ENCODE measurements around the gene PLD6.
A peak's percentile ranks its signal among the peaks of the same experiment; 100 is the strongest.
"Not testable (repeated sequence)": the region's sequence is repeated elsewhere in the genome, so short reads cannot be mapped to it uniquely, and the experiment has no call there.

PLD6 gene

GRCh38 chr17:17206124-17206912 lies at the start of gene PLD6:
Gene PLD6 (minus strand): TSS chr17:17206333. CDS start chr17:17206286, 47 bp downstream.
- DNase-seq = peak; percentile 84

DNA sequence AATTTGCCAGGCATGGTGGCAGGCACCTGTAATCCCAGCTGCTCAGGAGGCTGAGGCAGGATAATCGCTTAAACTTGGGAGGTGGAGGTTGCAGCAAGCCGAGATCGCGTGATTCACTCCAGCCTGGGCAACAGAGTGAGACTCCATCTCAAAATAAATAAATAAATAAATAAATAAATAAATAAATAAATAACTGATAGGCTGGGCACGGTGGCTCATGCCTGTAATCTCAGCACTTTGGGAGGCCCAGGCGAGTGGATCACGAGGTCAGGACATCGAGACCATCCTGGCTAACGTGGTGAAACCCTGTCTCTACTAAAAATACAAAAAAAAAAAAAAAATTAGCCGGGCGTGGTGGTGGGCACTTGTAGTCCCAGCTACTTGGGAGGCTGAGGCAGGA lies 49.6 kb upstream of the PLD6 start:
- DNase-seq = not testable (repeated sequence)

DNA sequence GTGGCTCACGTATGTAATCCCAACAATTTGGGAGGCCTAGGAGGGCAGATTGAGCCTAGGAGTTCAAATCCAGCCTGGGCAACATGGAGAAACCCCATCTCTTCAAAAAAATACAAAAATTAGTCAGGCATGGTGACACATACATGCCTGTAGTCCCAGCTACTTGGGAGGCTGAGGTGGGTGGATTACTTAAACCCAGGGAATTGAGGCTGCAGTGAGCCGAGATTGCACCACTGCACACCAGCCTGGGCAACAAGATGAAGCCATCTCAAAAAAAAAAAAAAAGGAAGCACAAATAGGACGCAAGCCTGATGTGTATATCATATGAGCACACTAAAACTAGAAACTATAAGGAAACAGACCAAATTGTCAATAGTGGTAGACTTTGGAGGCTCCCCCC lies 47.9 kb upstream of the PLD6 start:
- no peak for DNase-seq

GRCh38 chr17:17253406-17253805 lies 47.3 kb upstream of the PLD6 start:
- DNase-seq = no peak

DNA sequence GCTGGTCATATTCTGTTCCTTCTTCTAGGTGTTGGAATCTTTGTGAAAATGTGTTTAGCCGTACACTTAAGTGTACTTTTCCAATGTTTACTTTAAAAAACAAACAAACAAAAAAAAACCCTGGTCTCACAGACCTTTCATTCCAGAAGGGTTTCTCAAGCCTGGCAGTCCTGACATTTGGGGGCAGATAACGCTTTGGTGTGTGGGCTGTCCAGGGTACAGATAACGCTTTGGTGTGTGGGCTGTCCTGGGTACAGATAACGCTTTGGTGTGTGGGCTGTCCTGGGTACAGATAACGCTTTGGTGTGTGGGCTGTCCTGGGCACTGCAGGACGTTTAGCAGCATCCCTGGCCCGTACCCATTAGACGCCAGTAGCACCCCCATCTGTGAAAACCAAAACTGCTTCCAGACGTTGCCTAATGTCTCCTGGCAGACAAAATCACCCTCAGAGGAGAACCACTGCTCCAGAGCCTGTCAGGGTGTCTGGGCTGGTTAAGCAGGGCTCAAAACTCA lies 46.1 kb upstream of the PLD6 start:
- DNase-seq = no peak

- no peak for DNase-seq
Observed at GRCh38 chr17:17246879-17247278, 40.7 kb upstream of the PLD6 start.

DNA sequence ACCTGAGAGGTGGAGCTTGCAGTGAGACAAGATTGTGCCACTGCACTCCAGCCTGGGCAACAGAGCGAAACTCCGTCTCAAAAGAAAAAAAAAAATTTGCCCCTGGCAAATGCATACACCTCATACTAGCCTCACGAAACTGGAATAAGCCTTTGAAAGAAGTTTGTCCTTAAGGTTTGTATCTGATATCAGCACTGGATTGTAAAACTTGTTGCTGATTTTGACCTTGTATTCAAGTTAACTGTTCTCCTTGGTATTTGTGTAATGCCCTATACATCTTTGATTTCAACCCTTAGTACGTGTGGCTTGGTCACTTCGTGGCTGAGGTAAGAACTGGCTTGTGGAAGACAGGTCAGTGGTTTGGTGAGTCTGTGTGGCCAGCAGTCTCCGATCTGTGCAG lies 37.0 kb upstream of the PLD6 start:
- no peak for DNase-seq

GRCh38 chr17:17242246-17242645 lies 36.1 kb upstream of the PLD6 start:
- DNase-seq = no peak

DNA sequence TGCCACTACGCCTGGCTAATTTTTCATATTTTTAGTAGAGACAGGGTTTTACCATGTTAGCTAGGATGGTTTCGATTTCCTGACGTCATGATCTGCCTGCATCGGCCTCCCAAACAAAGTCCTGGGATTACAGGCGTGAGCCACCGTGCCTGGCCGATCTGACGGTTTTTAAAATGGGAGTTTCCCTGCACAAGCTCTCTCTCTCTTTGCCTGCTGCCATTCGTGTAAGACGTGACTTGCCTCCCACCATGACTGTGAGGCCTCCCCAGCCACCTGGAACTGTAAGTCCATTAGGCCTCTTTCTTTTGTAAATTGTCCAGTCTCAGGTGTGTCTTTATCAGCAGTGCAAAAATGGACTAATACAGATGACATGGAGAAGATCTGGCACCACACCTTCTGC lies 35.5 kb upstream of the PLD6 start:
- no peak for DNase-seq

GRCh38 chr17:17239832-17240231 lies 33.7 kb upstream of the PLD6 start:
- DNase-seq = no peak

GRCh38 chr17:17237026-17237799 lies 31.1 kb upstream of the PLD6 start, which contains the start of gene FLCN:
Gene FLCN (minus strand): TSS chr17:17237168. CDS start chr17:17228137, 9,031 bp downstream.
- DNase-seq = peak; percentile 100

GRCh38 chr17:17236295-17237025 lies 30.3 kb upstream of the PLD6 start:
- no peak for DNase-seq

DNA sequence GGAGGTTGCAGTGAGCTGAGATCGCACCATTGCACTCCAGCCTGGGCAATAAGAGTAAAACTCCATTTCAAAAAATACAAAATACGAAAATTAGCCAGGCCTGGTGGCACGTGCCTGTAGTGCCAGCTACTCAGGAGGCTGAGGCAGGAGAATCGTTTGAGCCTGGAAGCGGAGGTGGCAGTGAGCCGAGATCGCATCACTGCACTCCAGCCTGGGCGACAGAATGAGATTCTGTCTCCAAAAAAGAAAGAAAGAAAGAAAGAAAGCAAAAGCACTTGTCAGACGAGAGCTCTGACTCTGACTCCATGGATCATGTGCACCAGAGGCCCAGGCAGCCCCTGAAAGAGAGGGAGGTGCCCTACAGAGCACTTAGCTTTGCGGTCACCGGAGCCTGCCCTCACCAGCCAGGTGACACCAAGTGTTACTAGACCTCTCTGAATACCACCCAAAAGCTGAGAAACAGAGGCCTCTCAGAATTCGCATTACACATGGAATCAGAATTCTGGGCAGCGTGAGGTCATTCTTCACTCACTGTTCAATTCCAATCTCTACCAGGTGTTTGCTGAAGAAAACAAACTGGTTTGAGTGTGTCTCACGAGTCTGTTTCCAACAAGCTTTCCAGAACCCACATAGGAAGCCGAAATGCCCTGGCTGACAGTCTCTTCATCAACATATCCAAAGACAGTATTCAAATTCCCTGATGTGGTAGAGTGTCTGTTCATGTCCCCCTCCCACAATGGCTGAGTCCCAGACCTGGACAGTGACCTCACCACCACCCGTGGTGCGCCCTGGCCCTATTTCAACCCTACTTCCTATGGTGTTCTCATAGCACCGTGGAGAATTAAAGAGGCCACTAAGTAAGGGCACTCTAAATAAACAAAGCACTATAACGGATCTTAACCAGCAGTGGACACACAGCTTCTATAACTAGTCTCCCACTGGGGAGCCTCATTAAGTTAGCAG lies 29.4 kb upstream of the PLD6 start:
- DNase-seq = no peak

DNA sequence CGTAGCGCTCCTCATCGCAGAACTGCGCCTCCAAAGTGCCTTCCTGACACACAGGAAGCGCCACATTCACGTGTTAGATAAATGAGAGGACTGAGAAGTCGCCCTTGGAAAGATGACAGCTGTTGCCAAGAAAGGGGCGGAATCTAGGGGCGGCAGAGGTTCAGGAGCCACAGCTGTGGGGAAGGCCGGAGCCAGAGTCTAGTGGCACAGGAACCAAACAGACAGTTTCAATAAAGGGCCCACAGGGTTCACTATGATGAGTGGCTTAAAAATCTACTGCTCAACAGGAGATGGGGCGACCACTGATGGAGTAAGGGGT lies 26.1 kb upstream of the PLD6 start:
- DNase-seq = no peak

DNA sequence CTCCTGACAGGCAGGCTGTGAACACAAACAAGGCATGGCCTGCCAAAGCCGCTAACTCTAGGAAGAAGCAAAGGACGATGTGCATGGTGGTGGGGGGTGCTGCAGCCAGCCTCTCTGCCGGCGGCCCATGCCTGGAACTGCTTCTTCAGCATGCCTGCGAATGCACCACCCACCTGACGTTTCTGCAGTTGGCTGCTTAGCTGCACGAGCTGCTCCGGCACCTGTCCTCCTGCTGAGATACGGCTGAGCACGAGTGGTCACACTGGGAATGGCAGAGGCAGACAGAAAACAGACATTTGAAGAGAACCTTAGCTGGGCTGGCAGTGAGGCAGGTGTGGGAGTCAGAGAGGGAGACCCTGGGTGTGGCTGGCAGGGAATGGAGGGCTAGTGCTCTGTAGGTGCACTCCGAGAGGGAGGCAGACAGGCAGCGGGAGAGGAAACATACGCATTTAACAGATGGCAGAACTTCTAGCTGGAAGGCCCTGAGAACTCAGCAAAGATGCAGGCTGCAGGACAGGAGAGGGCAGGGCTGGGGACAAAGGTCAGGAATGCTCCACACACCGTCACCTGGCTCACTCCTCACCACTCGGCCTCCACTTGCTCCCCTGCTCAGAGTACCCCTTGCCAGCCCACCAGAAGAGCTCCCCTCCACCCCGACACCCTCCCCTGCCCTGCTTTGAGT lies 25.6 kb upstream of the PLD6 start:
- DNase-seq = no peak

DNA sequence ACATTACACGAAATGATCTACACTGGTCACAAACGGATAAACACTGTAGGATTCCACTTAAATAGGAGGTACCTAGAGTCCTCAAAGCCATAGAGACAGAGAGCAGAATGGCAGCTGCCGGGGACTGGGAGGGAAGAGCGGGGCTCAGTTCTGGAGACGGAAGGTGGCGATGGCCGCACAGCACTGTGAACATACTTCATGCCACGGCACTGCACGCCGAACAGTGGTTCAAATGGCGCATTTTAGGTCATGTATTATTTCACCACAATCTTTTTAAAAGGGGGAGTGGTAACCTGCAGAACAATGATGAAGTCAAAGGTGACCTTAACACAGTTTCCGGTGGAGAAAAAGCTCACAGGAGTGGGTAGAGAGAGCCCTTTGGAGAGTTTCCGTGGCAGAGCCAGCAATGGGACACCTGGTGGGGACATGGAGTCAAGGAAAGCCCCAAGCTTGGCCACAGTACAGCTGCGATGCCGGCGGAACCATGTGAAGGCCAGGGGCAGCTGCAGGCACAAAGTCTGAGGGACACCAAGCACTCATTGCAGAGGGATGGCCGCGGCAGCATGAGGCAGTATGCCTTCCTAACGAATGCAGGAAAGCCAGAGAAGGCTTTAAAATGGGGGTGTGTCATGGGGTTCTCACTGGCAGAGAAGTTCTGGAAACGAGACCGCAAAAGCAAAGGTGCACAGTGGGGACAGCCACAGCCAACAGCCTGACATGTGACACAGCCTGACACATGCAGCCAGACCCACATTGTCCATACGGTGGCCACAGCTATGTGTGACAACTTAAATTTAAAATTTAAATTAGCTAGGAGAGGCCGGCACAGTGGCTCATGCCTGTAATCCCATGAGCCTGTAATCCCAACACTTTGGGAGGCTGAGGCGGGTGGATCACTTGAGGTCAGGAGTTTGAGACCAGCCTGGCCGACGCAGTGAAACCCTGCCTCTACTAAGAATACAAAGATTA lies 23.6 kb upstream of the PLD6 start:
- DNase-seq = no peak

DNA sequence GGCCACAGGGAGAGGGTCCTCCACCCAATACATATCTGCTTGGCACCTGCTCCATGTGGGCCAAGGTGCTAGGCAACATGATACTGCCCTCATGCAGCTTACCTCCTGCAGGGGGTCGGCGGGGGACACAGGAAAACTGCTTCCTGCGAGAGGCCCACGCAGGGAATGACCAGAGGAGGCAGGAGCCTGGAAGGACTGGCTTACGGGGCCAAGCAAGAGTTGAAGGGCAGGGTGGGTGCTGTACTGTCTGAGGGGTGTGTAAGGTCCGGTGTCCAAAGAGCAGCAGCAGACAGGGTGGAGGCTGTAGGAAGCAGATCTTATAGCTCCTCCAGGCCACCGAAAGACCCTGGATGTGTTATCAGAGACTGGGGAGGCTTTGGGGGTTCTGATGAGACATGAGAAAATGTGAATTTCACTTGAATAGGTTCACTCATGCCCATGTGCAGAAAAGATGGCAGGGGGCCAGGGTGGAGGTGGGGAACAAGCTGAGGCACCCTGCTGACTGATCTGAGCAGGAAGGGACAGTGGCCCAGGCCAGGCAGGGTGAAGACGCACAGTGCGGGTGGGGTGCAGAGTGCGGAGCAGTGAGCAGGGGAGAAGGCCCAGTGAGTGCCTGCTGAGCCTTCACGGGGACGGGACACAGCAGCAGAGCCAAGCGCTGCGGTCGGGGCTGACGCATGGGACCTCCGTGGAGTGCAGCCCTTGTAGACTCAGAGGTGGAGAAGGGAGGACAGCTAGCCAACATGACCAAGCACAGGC lies 22.6 kb upstream of the PLD6 start:
- no peak for DNase-seq

GRCh38 chr17:17227608-17228520 lies 21.7 kb upstream of the PLD6 start:
- no peak for DNase-seq

Data from SHP77 treated with DMSO at 0.1 percent for 48 hours (cell line).